ENCODE results near the gene SLC39A11. TPM values are rescaled to one million over a fixed set of nuclear protein-coding genes. Genes with fewer than 3 reads are reported as not detected.
"Not testable (repeated sequence)": the region's sequence is repeated elsewhere in the genome, so short reads cannot be mapped to it uniquely, and the experiment has no call there.

Gene SLC39A11
- polyA plus RNA-seq, 3 donors from 2014 or later, result 13.7 to 25.8 (median 16.2) TPM

GRCh38 chr17:73015722-73016276, 76.7 kb downstream of the SLC39A11 start:
- Mint-ChIP-seq H3K27ac (no peak overlapping the region), H3K27me3 (ENCODE audit: low read depth in 3 of 3) (peaks cover 0 to 3% (median 2%) of the 10 kb centered on the region in 3 donors), H3K9me3 (peaks cover 5 to 24% (median 14%) of the 10 kb centered on the region in 6 donors)

GRCh38 chr17:73013816-73014663, 78.4 kb downstream of the SLC39A11 start:
- H3K4me3 Mint-ChIP-seq, result no peak overlapping the region
- peaks cover 0 to 3% (median 2%) of the 10 kb centered on the region in 3 donors for H3K27me3 Mint-ChIP-seq (ENCODE audit: low read depth in 3 of 3)
- H3K4me1 Mint-ChIP-seq, result peaks cover 13 to 27% of the 10 kb centered on the region in 2 donors
- H3K36me3 Mint-ChIP-seq, result peaks cover 5 to 11% (median 8%) of the 10 kb centered on the region in 3 donors
- no peak overlapping the region for H3K27ac Mint-ChIP-seq
- H3K9me3 Mint-ChIP-seq, result peaks cover 3 to 18% (median 12%) of the 10 kb centered on the region in 6 donors
- no peak for DNase-seq

More at GRCh38 chr17:73015722-73016276, 76.7 kb downstream of the SLC39A11 start:
- Mint-ChIP-seq H3K4me3 (no peak overlapping the region), H3K36me3 (peaks cover 9 to 16% (median 13%) of the 10 kb centered on the region in 3 donors), H3K4me1 (peaks cover 9 to 27% of the 10 kb centered on the region in 2 donors)
- no peak for DNase-seq

GRCh38 chr17:73013301-73013700, 79.2 kb downstream of the SLC39A11 start:
- no peak overlapping the region for H3K27ac Mint-ChIP-seq
- H3K27me3 Mint-ChIP-seq (ENCODE audit: low read depth in 3 of 3), result peaks cover 0 to 3% (median 2%) of the 10 kb centered on the region in 3 donors
- DNase-seq, result no peak
- H3K9me3 Mint-ChIP-seq, result peaks cover 0 to 11% (median 6%) of the 10 kb centered on the region in 6 donors
- H3K4me1 Mint-ChIP-seq, result peaks cover 13 to 27% of the 10 kb centered on the region in 2 donors
- no peak overlapping the region for H3K4me3 Mint-ChIP-seq
- peaks cover 4 to 7% (median 5%) of the 10 kb centered on the region in 3 donors for H3K36me3 Mint-ChIP-seq

GRCh38 chr17:73011016-73011486, 81.4 kb downstream of the SLC39A11 start:
- Mint-ChIP-seq H3K27me3 (ENCODE audit: low read depth in 3 of 3) (peaks cover 0 to 3% (median 0%) of the 10 kb centered on the region in 3 donors), H3K36me3 (no peaks in the 10 kb centered on the region), H3K4me3 (peak overlapping the region in 4 of 5 donors; percentile 9 to 67 (median 58)), H3K9me3 (peaks cover 0 to 1% (median 0%) of the 10 kb centered on the region in 6 donors), H3K4me1 (peaks cover 13 to 27% of the 10 kb centered on the region in 2 donors), H3K27ac (peak overlapping the region in 4 of 6 donors; percentile 13 to 74 (median 72))
- no peak for DNase-seq

GRCh38 chr17:73010414-73010813, 82.1 kb downstream of the SLC39A11 start:
- Mint-ChIP-seq H3K4me3 (no peak overlapping the region), H3K27ac (no peak overlapping the region), H3K9me3 (peaks cover 0 to 1% (median 0%) of the 10 kb centered on the region in 6 donors), H3K4me1 (peaks cover 13 to 27% of the 10 kb centered on the region in 2 donors), H3K27me3 (ENCODE audit: low read depth in 3 of 3) (peaks cover 0 to 3% (median 1%) of the 10 kb centered on the region in 3 donors), H3K36me3 (peaks cover 0 to 1% (median 0%) of the 10 kb centered on the region in 3 donors)
- no peak for DNase-seq

- Mint-ChIP-seq H3K36me3 (peaks cover 0 to 10% (median 4%) of the 10 kb centered on the region in 3 donors), H3K4me1 (peaks cover 12 to 15% of the 10 kb centered on the region in 2 donors), H3K27me3 (ENCODE audit: low read depth in 3 of 3) (peaks cover 1 to 4% (median 3%) of the 10 kb centered on the region in 3 donors), H3K9me3 (no peaks in the 10 kb centered on the region), H3K27ac (peak overlapping the region in 1 of 6 donors; percentile 3), H3K4me3 (no peak overlapping the region)
- DNase-seq, result no peak
Measured at GRCh38 chr17:73007407-73007806, 85.1 kb downstream of the SLC39A11 start.

GRCh38 chr17:73005360-73005759, 87.1 kb downstream of the SLC39A11 start:
- DNase-seq, result no peak
- peaks cover under 1 to 2% of the 10 kb centered on the region in 2 donors for H3K4me1 Mint-ChIP-seq
- H3K36me3 Mint-ChIP-seq, result peaks cover 0 to 10% (median 4%) of the 10 kb centered on the region in 3 donors
- no peak overlapping the region for H3K4me3 Mint-ChIP-seq
- H3K9me3 Mint-ChIP-seq, result no peaks in the 10 kb centered on the region
- H3K27ac Mint-ChIP-seq, result no peak overlapping the region
- H3K27me3 Mint-ChIP-seq (ENCODE audit: low read depth in 3 of 3), result peaks cover 0 to 4% (median 1%) of the 10 kb centered on the region in 3 donors

- Mint-ChIP-seq H3K27me3 (ENCODE audit: low read depth in 3 of 3) (peaks cover 0 to 4% (median 1%) of the 10 kb centered on the region in 3 donors), H3K27ac (no peak overlapping the region), H3K4me1 (peaks cover 3 to 6% of the 10 kb centered on the region in 2 donors)
Measured at GRCh38 chr17:73003487-73003886, 89.0 kb downstream of the SLC39A11 start.

GRCh38 chr17:73000832-73001231, 91.7 kb downstream of the SLC39A11 start:
- no peak overlapping the region for H3K27ac Mint-ChIP-seq

More at GRCh38 chr17:73003487-73003886, 89.0 kb downstream of the SLC39A11 start:
- Mint-ChIP-seq H3K9me3 (no peaks in the 10 kb centered on the region), H3K36me3 (peaks cover 0 to 10% (median 4%) of the 10 kb centered on the region in 3 donors), H3K4me3 (no peak overlapping the region)
- no peak for DNase-seq

GRCh38 chr17:72999474-72999873, 93.0 kb downstream of the SLC39A11 start:
- H3K4me1 Mint-ChIP-seq; H3K27ac Mint-ChIP-seq; DNase-seq; H3K4me3 Mint-ChIP-seq; H3K9me3 Mint-ChIP-seq; H3K27me3 Mint-ChIP-seq (ENCODE audit: low read depth in 3 of 3): not testable (repeated sequence)
- H3K36me3 Mint-ChIP-seq, result peaks cover 0 to 13% (median 10%) of the 10 kb centered on the region in 3 donors

More at GRCh38 chr17:73000832-73001231, 91.7 kb downstream of the SLC39A11 start:
- Mint-ChIP-seq H3K4me3 (no peak overlapping the region), H3K27me3 (ENCODE audit: low read depth in 3 of 3) (peaks cover 0 to 4% (median under 1%) of the 10 kb centered on the region in 3 donors), H3K9me3 (no peaks in the 10 kb centered on the region), H3K36me3 (peaks cover 0 to 14% (median 12%) of the 10 kb centered on the region in 3 donors), H3K4me1 (peaks cover 8% of the 10 kb centered on the region in 2 donors)
- DNase-seq, result no peak

- Mint-ChIP-seq H3K9me3 (no peaks in the 10 kb centered on the region), H3K4me3 (no peak overlapping the region), H3K27me3 (ENCODE audit: low read depth in 3 of 3) (peaks cover 0 to under 1% (median 0%) of the 10 kb centered on the region in 3 donors), H3K36me3 (peaks cover 0 to 12% (median 9%) of the 10 kb centered on the region in 3 donors), H3K4me1 (peaks cover 8% of the 10 kb centered on the region in 2 donors), H3K27ac (no peak overlapping the region)
- no peak for DNase-seq
Measured at GRCh38 chr17:72998343-72998742, 94.1 kb downstream of the SLC39A11 start.

- no peak for DNase-seq
- no peaks in the 10 kb centered on the region for H3K9me3 Mint-ChIP-seq
- no peaks in the 10 kb centered on the region for H3K27me3 Mint-ChIP-seq (ENCODE audit: low read depth in 3 of 3)
- peaks cover 0 to 9% (median 4%) of the 10 kb centered on the region in 3 donors for H3K36me3 Mint-ChIP-seq
- H3K27ac Mint-ChIP-seq, result no peak overlapping the region
- no peak overlapping the region for H3K4me3 Mint-ChIP-seq
- peaks cover 8 to 12% of the 10 kb centered on the region in 2 donors for H3K4me1 Mint-ChIP-seq
Measured at GRCh38 chr17:72997559-72997958, 94.9 kb downstream of the SLC39A11 start.

GRCh38 chr17:72996791-72997190, 95.7 kb downstream of the SLC39A11 start:
- Mint-ChIP-seq H3K4me3 (no peak overlapping the region), H3K27me3 (ENCODE audit: low read depth in 3 of 3) (no peaks in the 10 kb centered on the region), H3K4me1 (peaks cover 8 to 12% of the 10 kb centered on the region in 2 donors), H3K9me3 (no peaks in the 10 kb centered on the region), H3K27ac (no peak overlapping the region), H3K36me3 (peaks cover 0 to 9% (median 4%) of the 10 kb centered on the region in 3 donors)
- DNase-seq, result no peak
